Left ventricle myocardium inferior (tissue), 1 donor: Measurements from ENCODE around the gene SPRR1B. TPM values are rescaled to one million over a fixed set of nuclear protein-coding genes. Genes with fewer than 3 reads are reported as not detected.

Source experiments
- DNase-seq: peaks from one replicate; pipeline ENCODE4 v3.0.0-alpha.2; 2020
- H3K27ac ChIP-seq: fragments of 200-600 bp; replicated peaks from 2 replicates; pipeline ENCODE4 v1.8.0; 2021
- H3K27me3 ChIP-seq: fragments of 200-600 bp; 2 replicates; pipeline ENCODE4 v1.8.0; 2021; ENCODE audit warnings: low read depth
- H3K36me3 ChIP-seq: fragments of 200-600 bp; 2 replicates; pipeline ENCODE4 v1.8.0; 2021
- H3K4me1 ChIP-seq: fragments of 200-600 bp; 2 replicates; pipeline ENCODE4 v1.8.0; 2021
- H3K4me3 ChIP-seq: fragments of 200-600 bp; 2 replicates; pipeline ENCODE4 v1.8.0; 2021; ENCODE audit warnings: mild to moderate bottlenecking, moderate library complexity
- H3K9me3 ChIP-seq: fragments of 200-600 bp; replicated peaks from 2 replicates; pipeline ENCODE4 v1.8.0; 2021
- intact Hi-C: fragments of 100-400 bp; cut with micrococcal nuclease; formaldehyde crosslinking; loops from one replicate; pipeline ENCODE4 v1.11.0; 2022
- total RNA-seq: library from RNA; stranded (reverse); fragmentation: NEBNext Ultra II Directional; extraction: Animal tissue kit (Norgen Biotek cat#: 25700); gene quantifications from one replicate; pipeline ENCODE4 v1.2.1, GENCODE V29; 2021
- TF ChIP-seq, protein P1 (sequence below): fragments of 200-600 bp; IDR thresholded peaks from 2 replicates; pipeline ENCODE4 v1.8.0; 2021; ENCODE audit warnings: antibody characterized with exemption, mild to moderate bottlenecking, borderline replicate concordance
- donor health status: DM: no; HTN: yes; CAD: no; lungs with severe emphysema.

The SPRR1B gene
- total RNA-seq, 1 donor from 2014 or later, result not detected

DNA sequence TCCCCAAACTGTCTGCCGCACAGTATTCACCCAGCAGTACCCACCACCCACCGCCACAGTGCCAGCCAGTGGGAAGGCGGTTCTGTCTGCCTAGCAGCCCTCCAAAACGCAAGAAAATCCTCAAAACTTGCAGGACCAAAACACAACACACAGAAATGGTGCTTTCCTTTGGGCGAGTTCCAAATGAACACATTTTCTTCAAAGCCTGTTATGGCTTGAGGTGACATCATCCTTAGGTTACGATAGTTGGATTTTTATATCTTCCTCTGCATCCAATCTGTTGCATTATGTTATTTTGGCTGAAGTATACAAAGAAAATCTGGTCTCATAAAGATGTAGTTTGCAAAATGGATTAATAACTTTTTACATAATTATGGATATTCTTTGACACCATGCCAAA, 37.8 kb upstream of the SPRR1B start:
- peaks cover 26% of the 10 kb centered on the region for H3K9me3 ChIP-seq
- TF ChIP-seq, protein P1, sequence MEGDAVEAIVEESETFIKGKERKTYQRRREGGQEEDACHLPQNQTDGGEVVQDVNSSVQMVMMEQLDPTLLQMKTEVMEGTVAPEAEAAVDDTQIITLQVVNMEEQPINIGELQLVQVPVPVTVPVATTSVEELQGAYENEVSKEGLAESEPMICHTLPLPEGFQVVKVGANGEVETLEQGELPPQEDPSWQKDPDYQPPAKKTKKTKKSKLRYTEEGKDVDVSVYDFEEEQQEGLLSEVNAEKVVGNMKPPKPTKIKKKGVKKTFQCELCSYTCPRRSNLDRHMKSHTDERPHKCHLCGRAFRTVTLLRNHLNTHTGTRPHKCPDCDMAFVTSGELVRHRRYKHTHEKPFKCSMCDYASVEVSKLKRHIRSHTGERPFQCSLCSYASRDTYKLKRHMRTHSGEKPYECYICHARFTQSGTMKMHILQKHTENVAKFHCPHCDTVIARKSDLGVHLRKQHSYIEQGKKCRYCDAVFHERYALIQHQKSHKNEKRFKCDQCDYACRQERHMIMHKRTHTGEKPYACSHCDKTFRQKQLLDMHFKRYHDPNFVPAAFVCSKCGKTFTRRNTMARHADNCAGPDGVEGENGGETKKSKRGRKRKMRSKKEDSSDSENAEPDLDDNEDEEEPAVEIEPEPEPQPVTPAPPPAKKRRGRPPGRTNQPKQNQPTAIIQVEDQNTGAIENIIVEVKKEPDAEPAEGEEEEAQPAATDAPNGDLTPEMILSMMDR, result no peak
- no peak for DNase-seq
- H3K27ac ChIP-seq, result no peak overlapping the region
- no peaks in the 10 kb centered on the region for H3K4me1 ChIP-seq
- H3K36me3 ChIP-seq, result no peaks in the 10 kb centered on the region
- no peaks in the 10 kb centered on the region for H3K27me3 ChIP-seq
- intact Hi-C loops, result no loop called here
- H3K4me3 ChIP-seq, result no peak overlapping the region

DNA sequence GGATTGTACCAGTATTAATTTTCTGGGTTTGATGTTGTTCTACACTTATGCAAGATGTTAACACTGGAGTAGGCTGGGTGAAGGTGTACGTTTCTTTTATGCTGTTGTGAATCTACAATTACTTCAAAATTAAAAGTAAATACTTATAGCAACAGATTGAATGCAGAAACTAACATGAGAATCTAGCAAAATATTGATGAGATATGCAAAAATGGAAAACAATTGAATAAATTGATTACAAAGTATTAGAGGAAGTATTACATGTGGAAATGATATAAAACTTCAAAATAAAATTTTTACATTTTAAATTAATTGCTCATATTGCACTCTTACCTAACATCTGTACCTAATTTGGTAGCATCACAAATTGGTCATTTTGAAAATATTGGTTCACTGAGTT, 35.2 kb upstream of the SPRR1B start:
- H3K9me3 ChIP-seq, result peaks cover 26% of the 10 kb centered on the region
- no peak overlapping the region for H3K4me3 ChIP-seq
- no peak for DNase-seq
- no peak overlapping the region for H3K27ac ChIP-seq
- intact Hi-C loops, result no loop called here
- peaks cover 4% of the 10 kb centered on the region for H3K27me3 ChIP-seq
- H3K36me3 ChIP-seq, result no peaks in the 10 kb centered on the region
- TF ChIP-seq, protein P1, result no peak
- no peaks in the 10 kb centered on the region for H3K4me1 ChIP-seq

DNA sequence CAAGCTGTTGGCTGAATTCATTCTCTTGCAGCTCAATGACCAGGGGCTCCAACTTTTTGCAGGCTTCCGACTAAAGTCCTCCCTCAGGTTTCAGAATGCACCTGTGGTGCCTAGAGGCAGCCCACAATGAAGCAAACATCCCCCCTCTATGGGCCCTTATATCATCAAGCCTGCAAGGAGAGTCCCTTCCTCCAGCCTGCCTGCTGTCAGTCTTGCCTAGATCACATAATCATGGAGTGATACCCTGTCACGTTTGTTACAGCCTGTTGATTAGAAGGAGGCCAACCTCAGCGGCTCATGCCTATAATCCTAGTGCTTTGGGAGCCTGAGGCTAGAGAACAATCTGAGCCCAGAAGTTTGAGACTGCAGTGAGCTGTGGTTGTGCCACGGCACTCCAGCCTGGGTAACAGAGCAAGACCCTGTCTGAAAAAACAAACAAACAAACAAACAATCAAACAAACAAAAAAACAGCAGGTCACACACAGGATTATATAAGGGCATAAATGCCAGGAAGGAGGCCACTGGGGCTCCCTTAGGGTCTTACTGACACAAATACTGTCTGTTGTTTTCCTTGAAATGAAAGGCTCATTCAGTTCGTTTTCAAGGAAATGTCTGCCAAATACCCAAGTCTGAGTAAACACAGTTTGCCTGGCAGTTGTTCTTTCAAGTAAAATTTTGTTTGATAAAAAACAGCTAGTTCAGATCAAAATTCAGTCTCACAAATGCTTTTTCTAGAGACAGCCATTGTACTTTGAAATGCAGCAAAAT, 34.2 kb upstream of the SPRR1B start:
- Histone ChIP-seq H3K27me3 (peaks cover 4% of the 10 kb centered on the region), H3K9me3 (peaks cover 26% of the 10 kb centered on the region), H3K36me3 (no peaks in the 10 kb centered on the region), H3K4me1 (no peaks in the 10 kb centered on the region), H3K27ac (no peak overlapping the region), H3K4me3 (no peak overlapping the region)
- intact Hi-C loops, result no loop called here
- TF ChIP-seq, protein P1, result no peak
- DNase-seq, result no peak

DNA sequence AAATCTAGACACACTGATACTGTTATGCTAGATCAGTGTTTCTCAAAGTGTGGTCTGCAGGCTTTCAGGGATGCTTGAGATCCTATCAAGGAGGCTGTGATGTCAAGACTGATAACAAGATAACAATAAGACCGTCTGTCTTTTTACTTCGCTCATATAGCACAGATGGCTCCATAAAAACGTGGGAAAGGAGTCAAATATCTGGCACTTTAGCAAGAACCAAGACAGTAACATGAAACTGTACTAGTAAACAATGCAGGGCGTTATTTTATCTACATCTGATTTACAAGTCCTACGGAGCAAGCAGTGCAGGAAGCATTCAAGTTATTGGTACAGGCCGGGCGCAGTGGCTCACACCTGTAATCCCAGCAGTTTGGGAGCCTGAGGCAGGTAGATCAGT, 33.1 kb upstream of the SPRR1B start:
- Histone ChIP-seq H3K9me3 (peaks cover 26% of the 10 kb centered on the region), H3K27ac (no peak overlapping the region), H3K36me3 (no peaks in the 10 kb centered on the region), H3K27me3 (peaks cover 4% of the 10 kb centered on the region), H3K4me1 (no peaks in the 10 kb centered on the region), H3K4me3 (no peak overlapping the region)
- DNase-seq, result no peak
- intact Hi-C loops, result no loop called here
- TF ChIP-seq, protein P1, result no peak

DNA sequence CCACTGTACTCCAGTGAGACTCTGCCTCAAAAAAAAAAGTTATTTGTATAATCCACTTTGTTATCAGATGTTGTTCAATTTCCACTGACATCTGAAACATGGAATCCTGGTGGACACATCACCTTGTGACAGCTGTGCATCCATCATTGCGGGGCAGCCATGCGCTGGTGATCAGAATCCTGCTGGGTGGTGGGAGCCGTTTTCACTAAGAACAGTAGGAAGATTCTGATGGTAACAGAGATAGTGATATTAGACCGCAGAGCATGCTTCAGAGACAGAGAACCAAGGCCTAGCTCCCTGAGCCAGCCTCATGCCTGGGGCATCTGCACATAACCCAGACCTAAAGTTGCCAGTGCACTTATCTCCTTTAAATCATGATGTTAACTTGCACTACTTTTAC, 32.5 kb upstream of the SPRR1B start:
- no peaks in the 10 kb centered on the region for H3K36me3 ChIP-seq
- TF ChIP-seq, protein P1, result no peak
- H3K4me3 ChIP-seq, result no peak overlapping the region
- no peak for DNase-seq
- intact Hi-C loops, result no loop called here
- peaks cover 4% of the 10 kb centered on the region for H3K27me3 ChIP-seq
- H3K27ac ChIP-seq, result no peak overlapping the region
- no peaks in the 10 kb centered on the region for H3K4me1 ChIP-seq
- H3K9me3 ChIP-seq, result peaks cover 26% of the 10 kb centered on the region
